Myocyte (in vitro differentiated cells): ENCODE measurements around the gene MAPKAPK3. TPM values are rescaled to one million over a fixed set of nuclear protein-coding genes. Genes with fewer than 3 reads are reported as not detected.
"Not testable (repeated sequence)": the region's sequence is repeated elsewhere in the genome, so short reads cannot be mapped to it uniquely, and the experiment has no call there.

ENCODE experiments used
- DNase-seq: peaks from one replicate; pipeline ENCODE4 v3.0.0-alpha.2; 2012; ENCODE audit warnings: low read depth
- microRNA-seq: library from miRNA; unstranded; fragments of <30 nt; microRNA quantifications from one replicate; pipeline ENCODE4, GENCODE V29; 2016
- total RNA-seq: library from RNA; depleted of rRNA; stranded (reverse); fragments of >200 nt; gene quantifications from 2 replicates; pipeline ENCODE4 v1.2.3, GENCODE V29; 2014

Gene MAPKAPK3
- total RNA-seq, 1 donor from 2014 or later = 91.0 TPM

DNA sequence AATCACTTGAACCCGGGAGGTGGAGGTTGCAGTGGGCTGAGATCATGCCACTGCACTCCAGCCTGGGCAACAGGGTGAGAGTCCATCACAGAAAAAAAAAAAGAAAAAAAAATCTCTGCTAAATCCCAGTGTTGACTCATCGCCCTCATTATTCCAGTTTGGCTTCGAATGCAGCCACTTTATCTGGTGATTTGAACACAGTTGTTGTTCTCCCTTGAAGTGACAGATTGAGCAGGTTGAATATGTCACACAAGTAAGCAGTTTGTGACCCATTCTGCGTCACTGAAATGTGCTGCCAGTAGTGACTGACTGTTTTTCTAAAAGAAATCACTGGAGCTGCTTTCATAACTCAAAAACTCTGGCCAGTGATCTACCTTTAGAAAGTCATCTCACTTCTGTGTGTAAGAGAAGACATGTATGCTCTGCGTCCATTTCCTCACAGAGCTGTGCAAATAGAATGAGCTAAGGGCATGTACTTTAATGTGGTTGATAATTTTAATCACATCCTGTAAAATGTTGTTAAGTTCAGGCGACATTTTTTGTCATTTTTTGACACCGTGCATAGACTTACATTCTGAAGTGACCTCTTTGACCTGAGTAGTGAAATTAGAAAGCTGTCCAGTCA, 70.3 kb downstream of the MAPKAPK3 start:
- peak; percentile 51 for DNase-seq

DNA sequence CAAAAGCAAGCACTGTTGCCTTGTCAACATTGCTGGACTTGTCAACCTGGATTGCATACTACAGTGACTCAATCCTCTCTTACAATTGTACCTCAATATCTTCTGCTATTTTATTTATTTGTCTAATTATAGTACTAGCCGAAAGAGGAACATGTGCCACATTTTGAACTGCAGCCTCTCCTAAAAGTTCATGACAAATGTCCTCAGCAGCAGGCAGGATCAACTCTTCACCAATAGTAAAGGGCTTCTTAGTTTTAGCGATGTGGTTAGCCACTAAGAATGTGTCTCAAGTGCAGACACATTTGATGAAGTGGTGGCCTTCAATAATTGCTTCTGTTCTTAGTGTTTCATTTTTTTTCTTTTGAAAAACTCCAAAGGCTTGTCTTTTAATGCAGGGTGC, 71.0 kb downstream of the MAPKAPK3 start:
- peak; percentile 65 for DNase-seq

DNA sequence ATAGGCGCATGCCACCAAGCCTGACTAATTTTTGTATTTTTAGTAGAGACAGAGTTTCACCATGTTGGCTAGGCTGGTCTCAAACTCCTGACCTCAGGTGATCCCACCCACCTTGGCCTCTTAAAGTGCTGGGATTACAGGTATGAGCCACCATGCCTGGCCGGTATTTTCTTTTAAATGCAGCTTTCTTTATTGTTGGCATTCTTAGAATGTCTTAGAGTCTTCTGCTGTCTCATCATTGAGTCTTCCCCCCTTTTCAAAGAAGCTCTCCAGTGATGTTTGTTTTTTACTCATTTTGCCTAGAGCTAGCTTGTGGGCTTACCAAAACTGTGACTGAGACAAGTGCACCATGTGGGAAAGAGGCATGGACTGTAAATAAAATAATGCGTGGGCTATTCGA, 71.7 kb downstream of the MAPKAPK3 start:
- not testable (repeated sequence) for DNase-seq

DNA sequence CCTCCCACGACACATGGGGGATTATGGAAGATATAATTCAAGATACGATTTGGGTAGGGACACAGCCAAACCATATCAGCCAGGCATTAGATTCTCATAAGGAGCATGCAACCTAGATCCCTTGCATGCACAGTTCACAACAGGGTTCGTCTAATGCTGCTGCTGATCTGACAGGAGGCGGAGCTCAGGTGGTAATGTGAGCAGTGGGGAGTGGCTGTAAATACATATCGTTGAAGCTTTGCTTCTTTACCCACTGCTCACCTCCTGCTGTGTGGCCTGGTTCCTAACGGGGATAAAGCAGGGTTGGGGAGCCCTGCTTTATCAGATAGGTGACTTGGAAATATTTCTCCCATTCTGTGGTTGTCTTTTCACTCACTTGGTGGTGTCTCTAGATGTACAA, 72.6 kb downstream of the MAPKAPK3 start:
- DNase-seq = no peak

DNA sequence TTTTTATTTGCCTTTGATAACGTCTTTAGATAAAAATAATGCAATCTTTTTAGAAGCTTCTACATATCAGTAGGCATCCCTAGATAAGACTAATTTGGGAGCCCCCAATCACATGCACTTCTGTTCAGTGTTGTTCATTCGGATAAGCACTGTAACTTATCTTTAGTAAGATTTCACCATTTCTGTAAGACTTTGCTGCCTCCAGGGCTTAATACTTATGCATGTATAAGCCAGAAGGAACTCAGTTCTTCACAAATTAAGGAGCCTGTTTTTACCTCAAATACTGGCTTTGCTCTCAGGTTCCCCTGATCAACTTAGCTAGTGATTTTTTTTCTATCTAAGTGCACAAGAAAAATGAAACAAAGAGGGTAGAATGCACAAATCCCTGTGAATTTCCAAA, 78.1 kb downstream of the MAPKAPK3 start:
- no peak for DNase-seq

DNA sequence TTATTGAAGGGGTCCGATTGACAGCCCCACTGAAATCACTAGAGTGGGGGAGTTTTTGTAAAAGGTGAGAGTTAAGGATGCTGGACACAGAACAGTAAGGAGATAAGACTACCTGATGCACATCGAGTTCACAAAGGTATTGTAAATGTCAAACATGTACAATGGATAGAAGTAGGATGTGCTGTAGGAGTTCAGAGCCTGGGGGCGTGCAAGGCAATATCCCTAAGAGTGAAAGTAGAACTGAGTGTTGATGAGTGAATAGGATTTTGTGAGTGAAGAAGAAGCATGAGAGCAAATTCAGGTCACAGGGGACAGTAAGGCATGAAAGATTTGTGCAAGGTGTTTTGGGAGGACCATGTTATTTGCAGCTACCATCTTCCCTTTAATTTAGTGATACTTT, 79.3 kb downstream of the MAPKAPK3 start:
- no peak for DNase-seq

DNA sequence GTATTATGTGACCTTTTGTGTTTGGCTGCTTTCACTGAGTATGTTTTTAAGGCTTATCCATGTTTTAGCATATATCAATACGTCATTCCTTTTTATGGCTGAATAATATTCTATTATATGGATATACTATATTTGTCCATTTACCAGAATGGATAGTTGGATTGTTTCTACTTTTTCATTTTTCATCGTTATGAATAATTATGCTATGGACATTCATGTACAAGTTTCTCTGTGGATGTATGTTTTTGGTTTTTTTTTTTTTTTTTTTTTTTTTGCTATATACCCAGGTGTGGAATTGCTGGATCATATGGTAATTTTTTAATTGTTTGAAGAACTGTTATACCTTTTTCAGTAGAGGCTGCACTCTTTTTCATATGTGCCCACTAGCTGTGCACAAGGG, 81.3 kb downstream of the MAPKAPK3 start:
- DNase-seq = no peak

Small RNA genes lying within 50 kb of the gene (microRNA-seq; reads per million reads assigned to microRNA genes)
- 3.6 reads per million, percentile 15 among the genes with 10 or more reads in this experiment for gene MIR4787

Other genes starting within 250 kb of the MAPKAPK3 start
- not detected in 2 replicates for gene CACNA2D2, start 113.5 kb upstream of the MAPKAPK3 start, total RNA-seq
- 14.0 and 18.6 TPM in 2 replicates for gene C3orf18, start 49.4 kb upstream of the MAPKAPK3 start, total RNA-seq
- 6.2 and 9.7 TPM in 2 replicates for gene HEMK1, start 47.6 kb upstream of the MAPKAPK3 start, total RNA-seq
- 0.10 and 0.35 TPM in 2 replicates for gene CISH, start 5.4 kb upstream of the MAPKAPK3 start, total RNA-seq
- gene DOCK3, start 57.8 kb downstream of the MAPKAPK3 start, total RNA-seq = 1.3 and 1.4 TPM in 2 replicates